WTC11 (cell line): ENCODE measurements around the gene FEN1. TPM values are rescaled to one million over a fixed set of nuclear protein-coding genes. Genes with fewer than 3 reads are reported as not detected.

ENCODE experiments used
- ATAC-seq: fragments of 200-7000 bp; cut with Tn5 transposase; 2 replicates; pipeline ENCODE4 v1.10.0; 2021; ENCODE audit warnings: mild to moderate bottlenecking, moderate library complexity
- CTCF ChIA-PET: fragments of 300-600 bp; sonication (Branson Sonifier 250); formaldehyde crosslinking; loops from one replicate; lab custom pipeline; 2021; ENCODE audit warnings: antibody characterized with exemption; lab: Charles Lee
- POLR2A ChIA-PET: fragments of 350-600 bp; sonication (Branson Sonifier 250); formaldehyde crosslinking; loops from one replicate; lab custom pipeline; 2021; ENCODE audit warnings: antibody characterized with exemption; lab: Charles Lee
- DNase-seq: peaks from one replicate; pipeline ENCODE4 v3.0.0; 2021; ENCODE audit warnings: low spot score
- H3K27ac Mint-ChIP-seq: 2 replicates; pipeline ENCODE4 v1.8.0; 2021; ENCODE audit warnings: mixed read lengths
- H3K27me3 Mint-ChIP-seq: 2 replicates; pipeline ENCODE4 v1.8.0; 2021; ENCODE audit warnings: low read depth, mild to moderate bottlenecking, moderate library complexity, mixed read lengths
- H3K36me3 Mint-ChIP-seq: 2 replicates; pipeline ENCODE4 v1.8.0; 2021; ENCODE audit warnings: mixed read lengths
- H3K4me1 Mint-ChIP-seq: 2 replicates; pipeline ENCODE4 v1.8.0; 2022; ENCODE audit warnings: mixed read lengths
- H3K4me3 Mint-ChIP-seq: 2 replicates; pipeline ENCODE4 v1.8.0; 2021; ENCODE audit warnings: mild to moderate bottlenecking, moderate library complexity, mixed read lengths
- H3K9me3 Mint-ChIP-seq: 2 replicates; pipeline ENCODE4 v1.8.0; 2021; ENCODE audit warnings: mixed read lengths
- CREM ChIP-seq: sonication (generic); formaldehyde crosslinking; IDR thresholded peaks from 2 replicates; pipeline ENCODE4 v1.8.1; 2022; ENCODE audit warnings: mild to moderate bottlenecking, missing genetic modification reagents, moderate library complexity
- ELF4 ChIP-seq: sonication (generic); formaldehyde crosslinking; IDR thresholded peaks from 2 replicates; pipeline ENCODE4 v1.8.1; 2022; ENCODE audit warnings: low read depth, mild to moderate bottlenecking, moderate library complexity, missing genetic modification reagents
- ESRRA ChIP-seq: sonication (generic); formaldehyde crosslinking; IDR thresholded peaks from 2 replicates; pipeline ENCODE4 v1.8.1; 2022; ENCODE audit warnings: mild to moderate bottlenecking, missing genetic modification reagents, borderline replicate concordance
- GABPB1 ChIP-seq: sonication (generic); formaldehyde crosslinking; IDR thresholded peaks from 2 replicates; pipeline ENCODE4 v1.8.1; 2023; ENCODE audit warnings: mild to moderate bottlenecking, missing genetic modification reagents
- MXD4 ChIP-seq: fragments of 250-450 bp; sonication (Bioruptor Pico); IDR thresholded peaks from 2 replicates; pipeline ENCODE4 v1.8.0; 2021; ENCODE audit warnings: mild to moderate bottlenecking, moderate library complexity, borderline replicate concordance
- NFATC4 ChIP-seq: fragments of 250-450 bp; sonication (Bioruptor Pico); IDR thresholded peaks from 2 replicates; pipeline ENCODE4 v1.9.0; 2021; ENCODE audit warnings: mild to moderate bottlenecking
- RELA ChIP-seq: sonication (generic); formaldehyde crosslinking; IDR thresholded peaks from 2 replicates; pipeline ENCODE4 v1.8.1; 2022; ENCODE audit warnings: missing genetic modification reagents, mild to moderate bottlenecking, borderline replicate concordance
- RORB ChIP-seq: fragments of 250-450 bp; sonication (Bioruptor Pico); IDR thresholded peaks from 2 replicates; pipeline ENCODE4 v1.9.0; 2021; ENCODE audit warnings: mild to moderate bottlenecking
- SP1 ChIP-seq: sonication (generic); formaldehyde crosslinking; conservative IDR thresholded peaks from 2 replicates; pipeline ENCODE4 v1.8.1; 2022; ENCODE audit warnings: missing genetic modification reagents
- ZNF138 ChIP-seq: sonication (generic); formaldehyde crosslinking; conservative IDR thresholded peaks from 2 replicates; pipeline ENCODE4 v1.8.1; 2022; ENCODE audit warnings: mild to moderate bottlenecking, moderate library complexity, missing genetic modification reagents
- ZNF416 ChIP-seq: fragments of 250-450 bp; sonication (Bioruptor Pico); IDR thresholded peaks from 2 replicates; pipeline ENCODE4 v1.9.0; 2021; ENCODE audit warnings: mild to moderate bottlenecking, inconsistent platforms
- ZNF423 ChIP-seq: fragments of 250-450 bp; sonication (Bioruptor Pico); IDR thresholded peaks from 2 replicates; pipeline ENCODE4 v2.1.2; 2022; ENCODE audit warnings: mild to moderate bottlenecking, moderate library complexity
- total RNA-seq: library from RNA; stranded (reverse); gene quantifications from 3 replicates; pipeline ENCODE4 v1.2.3, GENCODE V29; 2021
- TF ChIP-seq, protein P1 (sequence below): sonication (generic); formaldehyde crosslinking; IDR thresholded peaks from 2 replicates; pipeline ENCODE4 v1.8.1; 2023; ENCODE audit warnings: mild to moderate bottlenecking, missing genetic modification reagents
- TF ChIP-seq, protein P2 (sequence below): sonication (generic); formaldehyde crosslinking; IDR thresholded peaks from 2 replicates; pipeline ENCODE4 v1.8.1; 2023; ENCODE audit warnings: mild to moderate bottlenecking, missing genetic modification reagents, borderline replicate concordance
- TF ChIP-seq, protein P3 (sequence below): sonication (generic); formaldehyde crosslinking; IDR thresholded peaks from 2 replicates; pipeline ENCODE4 v1.8.0; 2022; ENCODE audit warnings: mild to moderate bottlenecking, missing genetic modification reagents
- TF ChIP-seq, protein P4 (sequence below): sonication (generic); formaldehyde crosslinking; IDR thresholded peaks from 2 replicates; pipeline ENCODE4 v1.8.1; 2022; ENCODE audit warnings: mild to moderate bottlenecking, moderate library complexity, missing genetic modification reagents
- TF ChIP-seq, protein P5 (sequence below): fragments of 250-450 bp; sonication (Bioruptor Pico); IDR thresholded peaks from 2 replicates; pipeline ENCODE4 v1.9.0; 2021; ENCODE audit warnings: mild to moderate bottlenecking
- TF ChIP-seq, protein P6 (sequence below): sonication (generic); formaldehyde crosslinking; IDR thresholded peaks from 2 replicates; pipeline ENCODE4 v1.8.1; 2022; ENCODE audit warnings: low read depth, missing genetic modification reagents, borderline replicate concordance
- TF ChIP-seq, protein P7 (sequence below): sonication (generic); formaldehyde crosslinking; IDR thresholded peaks from 2 replicates; pipeline ENCODE4 v1.8.0; 2022; ENCODE audit warnings: mild to moderate bottlenecking, missing genetic modification reagents
- TF ChIP-seq, protein P8 (sequence below): sonication (generic); formaldehyde crosslinking; IDR thresholded peaks from 2 replicates; pipeline ENCODE4 v1.8.1; 2022; ENCODE audit warnings: missing genetic modification reagents, borderline replicate concordance

Gene FEN1
- total RNA-seq, 1 experiment from 2014 or later, result 96.3 TPM

DNA sequence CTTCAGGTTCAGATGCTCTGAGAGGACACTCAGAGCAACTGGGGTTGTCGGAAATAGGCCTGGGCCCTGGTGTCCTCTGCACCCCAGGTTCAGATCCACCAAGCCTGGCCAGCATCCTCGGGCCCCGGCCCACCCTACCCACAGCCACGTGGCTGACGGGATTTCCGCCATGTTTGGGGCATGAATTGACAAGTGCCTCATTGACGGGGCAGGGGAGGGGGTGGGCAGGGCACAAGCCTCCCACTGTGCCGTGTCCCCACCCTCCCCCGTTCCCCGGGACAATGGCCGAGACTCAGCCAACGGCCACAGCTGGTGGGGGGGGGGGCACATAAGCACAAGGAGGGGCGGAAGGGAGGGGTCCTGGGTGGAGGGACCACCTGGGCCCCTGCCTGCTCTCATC lies 31.8 kb upstream of the FEN1 start:
- H3K4me3 Mint-ChIP-seq, result no peak overlapping the region
- ChIA-PET CTCF (interaction anchor here (1.1 to 3.5 kb wide), 4 partner anchors 8 to 27 kb away, joined by 4 to 16 read pairs (median 6); partner anchors contain the start of gene MYRF), POLR2A (no interaction called here)
- no peaks in the 10 kb centered on the region for H3K36me3 Mint-ChIP-seq
- TF ChIP-seq CREM (CRISPR knock-in tag) (no peak), ESRRA (CRISPR knock-in tag) (no peak), GABPB1 (CRISPR knock-in tag) (no peak), MXD4 (CRISPR knock-in tag) (no peak), ZNF138 (CRISPR knock-in tag) (no peak), ZNF416 (no peak), ELF4 (no peak), NFATC4 (CRISPR knock-in tag) (no peak), ZNF423 (CRISPR knock-in tag) (no peak), RELA (CRISPR knock-in tag) (no peak), RORB (no peak), SP1 (CRISPR knock-in tag) (no peak)
- TF ChIP-seq, protein P1, sequence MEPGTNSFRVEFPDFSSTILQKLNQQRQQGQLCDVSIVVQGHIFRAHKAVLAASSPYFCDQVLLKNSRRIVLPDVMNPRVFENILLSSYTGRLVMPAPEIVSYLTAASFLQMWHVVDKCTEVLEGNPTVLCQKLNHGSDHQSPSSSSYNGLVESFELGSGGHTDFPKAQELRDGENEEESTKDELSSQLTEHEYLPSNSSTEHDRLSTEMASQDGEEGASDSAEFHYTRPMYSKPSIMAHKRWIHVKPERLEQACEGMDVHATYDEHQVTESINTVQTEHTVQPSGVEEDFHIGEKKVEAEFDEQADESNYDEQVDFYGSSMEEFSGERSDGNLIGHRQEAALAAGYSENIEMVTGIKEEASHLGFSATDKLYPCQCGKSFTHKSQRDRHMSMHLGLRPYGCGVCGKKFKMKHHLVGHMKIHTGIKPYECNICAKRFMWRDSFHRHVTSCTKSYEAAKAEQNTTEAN (CRISPR knock-in tag), result no peak
- TF ChIP-seq, protein P2, sequence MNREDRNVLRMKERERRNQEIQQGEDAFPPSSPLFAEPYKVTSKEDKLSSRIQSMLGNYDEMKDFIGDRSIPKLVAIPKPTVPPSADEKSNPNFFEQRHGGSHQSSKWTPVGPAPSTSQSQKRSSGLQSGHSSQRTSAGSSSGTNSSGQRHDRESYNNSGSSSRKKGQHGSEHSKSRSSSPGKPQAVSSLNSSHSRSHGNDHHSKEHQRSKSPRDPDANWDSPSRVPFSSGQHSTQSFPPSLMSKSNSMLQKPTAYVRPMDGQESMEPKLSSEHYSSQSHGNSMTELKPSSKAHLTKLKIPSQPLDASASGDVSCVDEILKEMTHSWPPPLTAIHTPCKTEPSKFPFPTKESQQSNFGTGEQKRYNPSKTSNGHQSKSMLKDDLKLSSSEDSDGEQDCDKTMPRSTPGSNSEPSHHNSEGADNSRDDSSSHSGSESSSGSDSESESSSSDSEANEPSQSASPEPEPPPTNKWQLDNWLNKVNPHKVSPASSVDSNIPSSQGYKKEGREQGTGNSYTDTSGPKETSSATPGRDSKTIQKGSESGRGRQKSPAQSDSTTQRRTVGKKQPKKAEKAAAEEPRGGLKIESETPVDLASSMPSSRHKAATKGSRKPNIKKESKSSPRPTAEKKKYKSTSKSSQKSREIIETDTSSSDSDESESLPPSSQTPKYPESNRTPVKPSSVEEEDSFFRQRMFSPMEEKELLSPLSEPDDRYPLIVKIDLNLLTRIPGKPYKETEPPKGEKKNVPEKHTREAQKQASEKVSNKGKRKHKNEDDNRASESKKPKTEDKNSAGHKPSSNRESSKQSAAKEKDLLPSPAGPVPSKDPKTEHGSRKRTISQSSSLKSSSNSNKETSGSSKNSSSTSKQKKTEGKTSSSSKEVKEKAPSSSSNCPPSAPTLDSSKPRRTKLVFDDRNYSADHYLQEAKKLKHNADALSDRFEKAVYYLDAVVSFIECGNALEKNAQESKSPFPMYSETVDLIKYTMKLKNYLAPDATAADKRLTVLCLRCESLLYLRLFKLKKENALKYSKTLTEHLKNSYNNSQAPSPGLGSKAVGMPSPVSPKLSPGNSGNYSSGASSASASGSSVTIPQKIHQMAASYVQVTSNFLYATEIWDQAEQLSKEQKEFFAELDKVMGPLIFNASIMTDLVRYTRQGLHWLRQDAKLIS, result no peak
- TF ChIP-seq, protein P3, sequence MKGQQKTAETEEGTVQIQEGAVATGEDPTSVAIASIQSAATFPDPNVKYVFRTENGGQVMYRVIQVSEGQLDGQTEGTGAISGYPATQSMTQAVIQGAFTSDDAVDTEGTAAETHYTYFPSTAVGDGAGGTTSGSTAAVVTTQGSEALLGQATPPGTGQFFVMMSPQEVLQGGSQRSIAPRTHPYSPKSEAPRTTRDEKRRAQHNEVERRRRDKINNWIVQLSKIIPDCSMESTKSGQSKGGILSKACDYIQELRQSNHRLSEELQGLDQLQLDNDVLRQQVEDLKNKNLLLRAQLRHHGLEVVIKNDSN, result no peak
- TF ChIP-seq, protein P4, sequence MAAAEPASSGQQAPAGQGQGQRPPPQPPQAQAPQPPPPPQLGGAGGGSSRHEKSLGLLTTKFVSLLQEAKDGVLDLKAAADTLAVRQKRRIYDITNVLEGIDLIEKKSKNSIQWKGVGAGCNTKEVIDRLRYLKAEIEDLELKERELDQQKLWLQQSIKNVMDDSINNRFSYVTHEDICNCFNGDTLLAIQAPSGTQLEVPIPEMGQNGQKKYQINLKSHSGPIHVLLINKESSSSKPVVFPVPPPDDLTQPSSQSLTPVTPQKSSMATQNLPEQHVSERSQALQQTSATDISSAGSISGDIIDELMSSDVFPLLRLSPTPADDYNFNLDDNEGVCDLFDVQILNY (CRISPR knock-in tag), result no peak
- TF ChIP-seq, protein P5, sequence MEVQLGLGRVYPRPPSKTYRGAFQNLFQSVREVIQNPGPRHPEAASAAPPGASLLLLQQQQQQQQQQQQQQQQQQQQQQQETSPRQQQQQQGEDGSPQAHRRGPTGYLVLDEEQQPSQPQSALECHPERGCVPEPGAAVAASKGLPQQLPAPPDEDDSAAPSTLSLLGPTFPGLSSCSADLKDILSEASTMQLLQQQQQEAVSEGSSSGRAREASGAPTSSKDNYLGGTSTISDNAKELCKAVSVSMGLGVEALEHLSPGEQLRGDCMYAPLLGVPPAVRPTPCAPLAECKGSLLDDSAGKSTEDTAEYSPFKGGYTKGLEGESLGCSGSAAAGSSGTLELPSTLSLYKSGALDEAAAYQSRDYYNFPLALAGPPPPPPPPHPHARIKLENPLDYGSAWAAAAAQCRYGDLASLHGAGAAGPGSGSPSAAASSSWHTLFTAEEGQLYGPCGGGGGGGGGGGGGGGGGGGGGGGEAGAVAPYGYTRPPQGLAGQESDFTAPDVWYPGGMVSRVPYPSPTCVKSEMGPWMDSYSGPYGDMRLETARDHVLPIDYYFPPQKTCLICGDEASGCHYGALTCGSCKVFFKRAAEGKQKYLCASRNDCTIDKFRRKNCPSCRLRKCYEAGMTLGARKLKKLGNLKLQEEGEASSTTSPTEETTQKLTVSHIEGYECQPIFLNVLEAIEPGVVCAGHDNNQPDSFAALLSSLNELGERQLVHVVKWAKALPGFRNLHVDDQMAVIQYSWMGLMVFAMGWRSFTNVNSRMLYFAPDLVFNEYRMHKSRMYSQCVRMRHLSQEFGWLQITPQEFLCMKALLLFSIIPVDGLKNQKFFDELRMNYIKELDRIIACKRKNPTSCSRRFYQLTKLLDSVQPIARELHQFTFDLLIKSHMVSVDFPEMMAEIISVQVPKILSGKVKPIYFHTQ, result no peak
- TF ChIP-seq, protein P6, sequence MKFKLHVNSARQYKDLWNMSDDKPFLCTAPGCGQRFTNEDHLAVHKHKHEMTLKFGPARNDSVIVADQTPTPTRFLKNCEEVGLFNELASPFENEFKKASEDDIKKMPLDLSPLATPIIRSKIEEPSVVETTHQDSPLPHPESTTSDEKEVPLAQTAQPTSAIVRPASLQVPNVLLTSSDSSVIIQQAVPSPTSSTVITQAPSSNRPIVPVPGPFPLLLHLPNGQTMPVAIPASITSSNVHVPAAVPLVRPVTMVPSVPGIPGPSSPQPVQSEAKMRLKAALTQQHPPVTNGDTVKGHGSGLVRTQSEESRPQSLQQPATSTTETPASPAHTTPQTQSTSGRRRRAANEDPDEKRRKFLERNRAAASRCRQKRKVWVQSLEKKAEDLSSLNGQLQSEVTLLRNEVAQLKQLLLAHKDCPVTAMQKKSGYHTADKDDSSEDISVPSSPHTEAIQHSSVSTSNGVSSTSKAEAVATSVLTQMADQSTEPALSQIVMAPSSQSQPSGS, result no peak
- TF ChIP-seq, protein P7, sequence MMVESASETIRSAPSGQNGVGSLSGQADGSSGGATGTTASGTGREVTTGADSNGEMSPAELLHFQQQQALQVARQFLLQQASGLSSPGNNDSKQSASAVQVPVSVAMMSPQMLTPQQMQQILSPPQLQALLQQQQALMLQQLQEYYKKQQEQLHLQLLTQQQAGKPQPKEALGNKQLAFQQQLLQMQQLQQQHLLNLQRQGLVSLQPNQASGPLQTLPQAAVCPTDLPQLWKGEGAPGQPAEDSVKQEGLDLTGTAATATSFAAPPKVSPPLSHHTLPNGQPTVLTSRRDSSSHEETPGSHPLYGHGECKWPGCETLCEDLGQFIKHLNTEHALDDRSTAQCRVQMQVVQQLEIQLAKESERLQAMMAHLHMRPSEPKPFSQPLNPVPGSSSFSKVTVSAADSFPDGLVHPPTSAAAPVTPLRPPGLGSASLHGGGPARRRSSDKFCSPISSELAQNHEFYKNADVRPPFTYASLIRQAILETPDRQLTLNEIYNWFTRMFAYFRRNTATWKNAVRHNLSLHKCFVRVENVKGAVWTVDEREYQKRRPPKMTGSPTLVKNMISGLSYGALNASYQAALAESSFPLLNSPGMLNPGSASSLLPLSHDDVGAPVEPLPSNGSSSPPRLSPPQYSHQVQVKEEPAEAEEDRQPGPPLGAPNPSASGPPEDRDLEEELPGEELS, result no peak
- TF ChIP-seq, protein P8, sequence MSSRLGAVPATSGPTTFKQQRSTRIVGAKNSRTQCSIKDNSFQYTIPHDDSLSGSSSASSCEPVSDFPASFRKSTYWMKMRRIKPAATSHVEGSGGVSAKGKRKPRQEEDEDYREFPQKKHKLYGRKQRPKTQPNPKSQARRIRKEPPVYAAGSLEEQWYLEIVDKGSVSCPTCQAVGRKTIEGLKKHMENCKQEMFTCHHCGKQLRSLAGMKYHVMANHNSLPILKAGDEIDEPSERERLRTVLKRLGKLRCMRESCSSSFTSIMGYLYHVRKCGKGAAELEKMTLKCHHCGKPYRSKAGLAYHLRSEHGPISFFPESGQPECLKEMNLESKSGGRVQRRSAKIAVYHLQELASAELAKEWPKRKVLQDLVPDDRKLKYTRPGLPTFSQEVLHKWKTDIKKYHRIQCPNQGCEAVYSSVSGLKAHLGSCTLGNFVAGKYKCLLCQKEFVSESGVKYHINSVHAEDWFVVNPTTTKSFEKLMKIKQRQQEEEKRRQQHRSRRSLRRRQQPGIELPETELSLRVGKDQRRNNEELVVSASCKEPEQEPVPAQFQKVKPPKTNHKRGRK (CRISPR knock-in tag), result no peak
- ATAC-seq (no peak), DNase-seq (no peak)
- H3K9me3 Mint-ChIP-seq, result no peaks in the 10 kb centered on the region
- peaks cover 22% of the 10 kb centered on the region for H3K4me1 Mint-ChIP-seq
- peaks cover 3% of the 10 kb centered on the region; the same call in 1 of the 2 replicates for H3K27me3 Mint-ChIP-seq
- no peak overlapping the region for H3K27ac Mint-ChIP-seq
